Activated CD8-positive, alpha-beta T cell treated with anti-CD3 and anti-CD28 coated beads for 36 hours (primary cell): ENCODE results near the gene NOL4L. TPM values are rescaled to one million over a fixed set of nuclear protein-coding genes. Genes with fewer than 3 reads are reported as not detected.

ENCODE experiments used
- ATAC-seq: fragments of 200-7000 bp; cut with Tn5 transposase; one replicate; pipeline ENCODE4 v1.10.0; 2021; ENCODE audit warnings: mild to moderate bottlenecking, moderate library complexity
- CTCF ChIA-PET: fragments of 350-600 bp; sonication (Branson Sonifier 250); formaldehyde crosslinking; loops from one replicate; lab custom pipeline; 2021; ENCODE audit warnings: antibody characterized with exemption; lab: Charles Lee
- POLR2A ChIA-PET: fragments of 350-600 bp; sonication (Branson Sonifier 250); formaldehyde crosslinking; loops from one replicate; lab custom pipeline; 2021; ENCODE audit warnings: antibody characterized with exemption; lab: Charles Lee
- DNase-seq: peaks from one replicate; pipeline ENCODE4 v3.0.0-alpha.2; 2020
- H3K27ac Mint-ChIP-seq: one replicate; pipeline ENCODE4 v1.8.0; 2021; ENCODE audit warnings: mild to moderate bottlenecking, mixed read lengths
- H3K27me3 Mint-ChIP-seq: one replicate; pipeline ENCODE4 v1.8.0; 2021; ENCODE audit warnings: mixed read lengths
- H3K36me3 Mint-ChIP-seq: one replicate; pipeline ENCODE4 v1.8.0; 2021; ENCODE audit warnings: low read depth, mixed read lengths
- H3K4me1 Mint-ChIP-seq: one replicate; pipeline ENCODE4 v1.8.0; 2021; ENCODE audit warnings: low read depth, mixed read lengths
- H3K4me3 Mint-ChIP-seq: one replicate; pipeline ENCODE4 v1.8.0; 2021; ENCODE audit warnings: mild to moderate bottlenecking, moderate library complexity, mixed read lengths
- H3K9me3 Mint-ChIP-seq: one replicate; pipeline ENCODE4 v1.8.0; 2021; ENCODE audit warnings: mixed read lengths
- CTCF ChIP-seq: fragments of 200-600 bp; IDR thresholded peaks from one replicate; pipeline ENCODE4 v1.8.0; 2022; ENCODE audit warnings: antibody characterized with exemption, mild to moderate bottlenecking
- intact Hi-C: fragments of 100-400 bp; cut with micrococcal nuclease; formaldehyde crosslinking; loops from one replicate; pipeline ENCODE4 v1.10.0; 2022
- total RNA-seq, 2 experiments: library from RNA; stranded (reverse); gene quantifications; one replicate each; pipeline ENCODE4 v1.2.3, GENCODE V29; 2021

The NOL4L gene
- total RNA-seq, 2 experiments from 2014 or later = 23.3 to 23.9 TPM

DNA sequence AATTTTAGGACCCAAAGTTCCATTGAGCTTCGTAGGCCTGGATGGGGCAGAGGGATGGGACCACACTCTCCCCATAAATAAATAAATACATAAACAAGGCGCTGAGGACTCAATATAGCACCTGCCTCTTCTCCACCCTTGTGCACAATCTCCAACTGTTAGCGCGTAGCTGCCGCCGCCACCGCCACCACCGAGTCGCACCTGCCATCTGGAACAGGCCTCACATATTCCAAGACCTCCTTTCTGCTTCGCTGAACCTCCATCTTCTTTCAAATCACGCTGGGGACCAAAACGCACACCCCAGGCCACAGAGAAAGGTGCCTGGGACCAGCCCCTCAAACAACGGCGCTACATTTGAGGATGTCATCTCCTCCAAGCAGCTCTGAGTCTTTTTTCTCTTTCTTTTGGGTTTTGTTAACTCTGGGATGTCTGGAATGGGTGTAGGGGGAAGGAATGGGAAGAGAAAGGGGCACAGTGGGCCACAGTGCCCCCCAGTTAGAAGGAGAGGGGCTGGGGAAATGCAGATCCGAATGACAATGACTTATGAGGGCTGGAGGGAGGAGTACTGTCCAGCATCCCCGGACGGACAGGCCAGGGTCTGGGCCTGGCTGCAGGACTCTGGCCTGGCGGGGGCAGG is 49.7 kb downstream of the NOL4L start:
- ATAC-seq = no peak
- Mint-ChIP-seq H3K27me3 (no peaks in the 10 kb centered on the region), H3K4me3 (peak overlapping the region; percentile 67), H3K27ac (peak overlapping the region; percentile 90), H3K9me3 (no peaks in the 10 kb centered on the region), H3K4me1 (peaks cover 77% of the 10 kb centered on the region), H3K36me3 (peaks cover 5% of the 10 kb centered on the region)
- TF ChIP-seq CTCF = no peak
- intact Hi-C loops = no loop called here
- ChIA-PET CTCF (interaction anchor here (0.8 to 7.6 kb wide), 6 partner anchors 12 to 119 kb away, joined by 3 to 88 read pairs (median 3); no protein-coding TSS in a partner anchor), POLR2A (interaction anchor here (0.8 to 6.3 kb wide), 9 partner anchors 9 to 51 kb away, joined by 3 to 57 read pairs (median 4); partner anchors contain the start of gene NOL4L)
- peak; percentile 61 for DNase-seq

DNA sequence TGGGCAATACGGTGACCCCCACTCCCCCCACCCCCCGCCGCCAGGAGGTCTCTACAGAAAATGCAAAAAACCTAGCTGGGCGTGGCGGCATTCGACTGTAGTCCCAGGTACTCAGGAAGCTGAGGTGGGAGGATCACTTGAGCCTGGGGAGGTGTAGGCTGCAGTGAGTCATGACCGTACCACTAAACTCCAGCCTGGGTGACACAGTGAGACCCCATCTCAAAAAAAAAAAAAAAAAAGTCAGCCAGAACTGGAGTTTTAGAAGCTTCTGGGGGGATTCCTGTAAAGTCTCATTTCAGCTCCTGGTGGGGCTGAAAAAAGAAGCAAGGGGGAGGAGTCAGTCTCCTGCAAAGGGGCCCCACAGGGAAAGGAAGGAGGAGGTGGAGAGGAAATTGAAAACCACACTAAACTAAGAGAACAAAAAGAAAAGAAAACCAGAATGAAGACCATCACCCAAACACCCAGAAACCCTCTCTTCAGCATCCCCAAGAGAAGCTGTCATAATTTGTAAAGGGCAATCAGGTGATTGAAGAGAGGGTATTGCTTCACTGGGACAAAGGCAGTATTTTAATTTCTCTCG is 50.4 kb downstream of the NOL4L start:
- Mint-ChIP-seq H3K4me3 (peak overlapping the region; percentile 67), H3K27me3 (no peaks in the 10 kb centered on the region), H3K36me3 (peaks cover 5% of the 10 kb centered on the region), H3K27ac (peak overlapping the region; percentile 90), H3K9me3 (no peaks in the 10 kb centered on the region), H3K4me1 (peaks cover 75% of the 10 kb centered on the region)
- ChIA-PET CTCF (interaction anchor here (0.8 to 7.6 kb wide), 6 partner anchors 12 to 120 kb away, joined by 3 to 88 read pairs (median 3); no protein-coding TSS in a partner anchor), POLR2A (interaction anchor here (0.6 to 6.3 kb wide), 11 partner anchors 8 to 416 kb away, joined by 3 to 57 read pairs (median 4); partner anchors contain the start of gene NOL4L)
- ATAC-seq (peak; percentile 43), DNase-seq (peak; percentile 80)
- TF ChIP-seq CTCF = no peak
- intact Hi-C loops = no loop called here

DNA sequence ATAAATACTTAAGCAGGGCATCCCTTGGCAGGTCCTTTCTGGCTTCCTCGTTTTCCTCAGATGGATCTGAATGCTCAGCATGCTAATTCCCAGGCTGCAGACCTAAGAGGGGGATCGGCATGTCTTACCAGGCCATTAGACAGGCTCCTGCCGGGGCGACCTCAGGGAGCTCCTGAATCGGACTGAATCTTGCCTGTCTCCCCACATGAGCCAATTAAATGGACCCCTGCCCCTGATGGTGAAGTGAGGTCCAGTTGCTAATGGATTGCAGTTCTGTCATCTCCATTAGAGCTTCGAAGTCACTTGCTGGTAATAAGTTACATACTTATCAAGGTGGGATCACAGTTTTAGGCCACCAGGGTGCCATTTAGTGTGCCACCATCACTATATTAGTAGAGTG is 51.4 kb downstream of the NOL4L start:
- CTCF ChIA-PET = interaction anchor here (2.8 to 7.6 kb wide), 2 partner anchors 11 to 121 kb away, joined by 8 to 88 read pairs; no protein-coding TSS in a partner anchor
- no peak for TF ChIP-seq CTCF

DNA sequence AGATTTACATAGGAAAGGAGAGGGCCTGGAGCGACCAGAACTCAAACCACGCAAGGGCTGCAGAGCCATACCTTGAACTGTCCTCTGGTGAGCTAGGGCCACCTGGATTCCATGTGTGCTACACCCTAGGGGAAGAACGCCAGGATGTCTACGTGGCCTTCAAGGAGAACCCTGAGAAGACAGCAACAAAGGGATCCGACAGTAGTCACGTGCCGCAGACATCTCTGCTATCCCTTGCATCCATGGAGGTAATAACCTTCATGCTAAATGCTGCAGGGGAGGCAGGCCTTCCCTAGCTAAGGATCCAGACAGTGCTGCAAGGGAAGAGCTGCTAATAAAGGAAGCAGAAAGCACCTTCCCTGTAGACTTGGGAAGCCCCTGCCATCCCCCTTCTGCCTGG is 52.9 kb downstream of the NOL4L start:
- CTCF ChIA-PET = interaction anchor here (1.2 to 7.6 kb wide), 2 partner anchors 9 to 142 kb away, joined by 3 to 88 read pairs; partner anchors contain the start of gene C20orf203
- peaks cover 79% of the 10 kb centered on the region for H3K4me1 Mint-ChIP-seq
- peaks cover 3% of the 10 kb centered on the region for H3K36me3 Mint-ChIP-seq
- ATAC-seq = no peak
- no peak for DNase-seq
- H3K9me3 Mint-ChIP-seq = no peaks in the 10 kb centered on the region
- intact Hi-C loops = no loop called here
- H3K27me3 Mint-ChIP-seq = no peaks in the 10 kb centered on the region
- POLR2A ChIA-PET = interaction anchor here (1.0 to 1.3 kb wide), 3 partner anchors 8 to 58 kb away, joined by 3 to 8 read pairs (median 4); no protein-coding TSS in a partner anchor
- TF ChIP-seq CTCF = no peak
- H3K4me3 Mint-ChIP-seq = no peak overlapping the region
- H3K27ac Mint-ChIP-seq = peak overlapping the region; percentile 63

More for the DNA sequence above, 51.4 kb downstream of the NOL4L start:
- Mint-ChIP-seq H3K36me3 (peaks cover 3% of the 10 kb centered on the region), H3K27ac (peak overlapping the region; percentile 30), H3K27me3 (no peaks in the 10 kb centered on the region), H3K4me1 (peaks cover 75% of the 10 kb centered on the region), H3K4me3 (no peak overlapping the region), H3K9me3 (no peaks in the 10 kb centered on the region)
- no peak for DNase-seq
- POLR2A ChIA-PET = interaction anchor here (0.6 to 2.0 kb wide), 2 partner anchors 27 to 255 kb away, joined by 4 to 5 read pairs; no protein-coding TSS in a partner anchor
- no peak for ATAC-seq
- intact Hi-C loops = no loop called here
